NCI-H69 (cell line): Measurements from ENCODE around the gene NPB.
A peak's percentile ranks its signal among the peaks of the same experiment; 100 is the strongest.

Source experiments
- DNase-seq: peaks from one replicate; lab custom pipeline; 2025; lab: John Stamatoyannopoulos, UW

The NPB gene

DNA sequence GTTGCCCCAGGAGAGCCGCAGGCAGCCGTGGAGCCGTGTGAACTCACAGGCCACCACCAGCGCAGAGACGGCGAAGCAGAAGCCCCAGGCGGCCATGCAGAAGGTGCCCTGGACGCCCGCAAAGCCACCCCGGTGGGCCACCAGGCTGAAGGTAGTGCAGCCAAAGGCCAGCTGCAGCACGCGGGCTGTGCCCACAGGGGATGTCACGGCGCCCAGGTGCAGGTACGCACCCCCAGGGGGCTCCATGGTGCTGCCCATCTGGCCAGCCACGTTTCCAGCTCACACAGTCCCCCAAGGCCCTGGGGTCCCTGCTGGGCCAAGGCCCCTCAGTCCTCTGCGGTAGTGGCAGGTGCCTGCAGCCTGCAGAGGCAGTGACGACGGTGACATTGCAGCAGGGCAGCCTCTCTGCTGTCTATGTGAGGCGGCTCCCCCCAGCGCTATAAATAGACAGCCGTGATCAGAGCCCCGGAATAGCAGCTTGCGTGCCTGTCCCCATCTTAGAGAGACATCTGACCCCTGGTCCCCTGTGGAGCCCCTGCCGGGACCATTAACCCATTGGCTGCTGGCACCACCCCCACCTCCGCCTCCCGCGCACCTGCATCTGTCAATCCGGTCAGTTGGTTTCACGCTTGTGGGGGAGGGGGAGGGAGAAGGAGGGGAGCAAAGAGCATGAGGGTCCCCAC is 39.6 kb downstream of the NPB start:
- DNase-seq = peak; percentile 60

DNA sequence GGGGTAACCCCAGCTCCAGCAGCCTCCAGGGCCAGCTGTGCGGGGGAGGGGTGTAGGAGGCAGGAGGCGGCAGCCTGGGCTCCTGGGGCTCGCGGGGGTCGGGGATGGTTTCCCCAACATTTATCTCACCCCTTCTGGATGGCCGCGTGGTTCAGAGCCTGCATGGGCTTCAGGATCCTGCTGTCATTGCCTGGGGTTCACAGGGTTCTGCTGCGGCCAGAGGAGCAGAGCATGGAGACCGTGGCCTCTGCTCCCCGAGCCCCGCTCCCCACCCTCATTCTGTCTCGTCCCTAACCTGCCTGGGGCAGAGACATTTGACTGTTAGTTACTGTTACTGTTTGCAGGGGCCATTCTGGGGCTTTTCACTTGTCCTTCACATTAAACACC is 40.1 kb downstream of the NPB start:
- DNase-seq = no peak

DNA sequence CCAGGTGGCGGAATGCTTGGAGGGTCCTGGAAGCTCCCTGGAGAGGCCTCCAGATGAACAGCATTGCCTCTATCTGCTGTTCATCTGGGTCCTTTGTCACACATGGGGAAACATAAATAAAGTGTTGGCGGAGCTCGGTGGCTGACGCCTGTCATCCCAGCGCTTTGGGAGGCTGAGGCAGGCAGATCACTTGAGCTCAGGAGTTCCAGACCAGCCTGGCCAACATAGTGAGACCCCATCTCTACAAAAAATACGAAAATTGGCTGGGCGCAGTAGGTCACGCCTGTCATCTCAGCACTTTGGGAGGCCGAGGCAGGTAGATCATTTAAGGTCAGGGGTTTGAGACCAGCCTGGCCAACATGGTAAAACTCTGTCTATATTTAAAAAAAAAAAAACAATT is 42.8 kb downstream of the NPB start:
- DNase-seq = no peak

DNA sequence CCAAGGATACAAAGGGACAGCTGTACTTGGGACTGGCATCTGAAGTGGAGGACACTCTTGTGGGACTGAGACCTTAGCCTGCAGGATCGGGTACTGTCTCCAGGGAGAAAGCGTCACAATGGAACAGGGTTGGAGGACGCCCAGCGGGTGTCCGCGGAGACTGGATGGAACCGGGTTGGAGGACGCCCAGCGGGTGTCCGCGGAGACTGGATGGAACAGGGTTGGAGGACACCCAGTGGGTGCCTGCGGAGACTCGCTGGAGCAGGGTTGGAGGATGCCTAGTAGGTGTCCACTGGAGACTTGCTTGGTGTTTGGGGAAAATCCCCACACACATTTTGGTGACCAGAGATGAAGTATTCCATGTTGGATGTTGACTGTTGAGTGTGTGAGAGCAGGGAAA is 45.2 kb downstream of the NPB start, which contains the start of gene MYADML2:
TSS of gene MYADML2 (minus strand) at position 45 of the 400 bp plus-strand sequence. CDS start 5,492 bp downstream, outside the sequence.
- DNase-seq = no peak

DNA sequence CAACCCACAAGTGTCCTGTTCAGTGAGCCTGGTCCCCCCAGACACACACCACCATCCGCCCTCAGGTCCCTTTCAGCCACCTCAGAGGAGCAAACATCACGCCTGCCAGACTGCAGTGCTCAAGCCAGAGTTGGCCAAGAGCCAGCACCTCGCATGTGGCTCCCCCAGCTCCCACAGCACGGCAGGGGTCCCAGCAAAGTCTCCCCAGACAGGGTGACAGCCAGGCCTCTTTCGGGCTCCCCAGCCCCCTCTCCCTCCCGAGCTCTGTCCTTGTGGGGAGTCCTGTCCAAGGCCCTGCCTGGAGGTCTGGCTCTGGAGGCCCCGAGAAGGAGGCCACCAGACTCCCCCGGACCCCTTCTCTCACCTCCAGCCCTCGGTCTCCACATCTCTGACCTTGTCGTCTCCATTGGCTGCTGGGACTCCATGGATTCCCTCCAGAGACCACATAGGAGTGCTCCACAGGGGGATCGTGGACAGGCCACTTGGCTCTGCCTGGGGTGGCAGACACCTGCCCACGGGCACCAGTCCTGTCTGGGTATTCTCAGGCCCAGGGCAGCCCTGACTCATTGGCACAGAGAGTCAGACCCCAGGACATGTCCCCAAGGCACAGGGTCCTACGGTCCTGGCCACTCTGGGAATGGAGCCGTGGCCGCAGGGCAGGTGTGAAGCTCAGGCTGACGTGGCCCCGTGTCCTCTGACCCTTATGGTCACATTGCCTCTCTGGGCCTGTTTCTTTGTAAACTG is 46.8 kb downstream of the NPB start:
- DNase-seq = no peak

GRCh38 chr17:81950501-81950900 is 48.5 kb downstream of the NPB start:
- DNase-seq = no peak

- DNase-seq = peak; percentile 59
Observed at GRCh38 chr17:81951785-81952684, 50.0 kb downstream of the NPB start.
